ENCODE results near the gene GDPD4.

DNA sequence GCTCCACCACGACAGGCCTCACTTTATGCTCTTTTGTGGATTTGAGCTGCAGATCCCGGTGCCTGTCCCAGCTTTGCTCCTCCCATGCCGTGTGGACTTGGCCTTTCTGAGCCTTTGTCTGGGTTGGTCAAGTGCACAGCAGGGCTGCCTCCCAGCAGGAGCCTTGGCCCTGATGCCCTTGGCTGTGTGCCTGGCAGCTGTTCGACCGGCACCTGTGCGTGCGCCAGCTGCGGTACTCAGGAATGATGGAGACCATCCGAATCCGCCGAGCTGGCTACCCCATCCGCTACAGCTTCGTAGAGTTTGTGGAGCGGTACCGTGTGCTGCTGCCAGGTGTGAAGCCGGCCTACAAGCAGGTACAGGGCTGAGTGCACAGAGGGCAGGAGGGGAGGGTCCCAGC is 126.9 kb downstream of the GDPD4 start:
- TF ChIP-seq, protein P1, sequence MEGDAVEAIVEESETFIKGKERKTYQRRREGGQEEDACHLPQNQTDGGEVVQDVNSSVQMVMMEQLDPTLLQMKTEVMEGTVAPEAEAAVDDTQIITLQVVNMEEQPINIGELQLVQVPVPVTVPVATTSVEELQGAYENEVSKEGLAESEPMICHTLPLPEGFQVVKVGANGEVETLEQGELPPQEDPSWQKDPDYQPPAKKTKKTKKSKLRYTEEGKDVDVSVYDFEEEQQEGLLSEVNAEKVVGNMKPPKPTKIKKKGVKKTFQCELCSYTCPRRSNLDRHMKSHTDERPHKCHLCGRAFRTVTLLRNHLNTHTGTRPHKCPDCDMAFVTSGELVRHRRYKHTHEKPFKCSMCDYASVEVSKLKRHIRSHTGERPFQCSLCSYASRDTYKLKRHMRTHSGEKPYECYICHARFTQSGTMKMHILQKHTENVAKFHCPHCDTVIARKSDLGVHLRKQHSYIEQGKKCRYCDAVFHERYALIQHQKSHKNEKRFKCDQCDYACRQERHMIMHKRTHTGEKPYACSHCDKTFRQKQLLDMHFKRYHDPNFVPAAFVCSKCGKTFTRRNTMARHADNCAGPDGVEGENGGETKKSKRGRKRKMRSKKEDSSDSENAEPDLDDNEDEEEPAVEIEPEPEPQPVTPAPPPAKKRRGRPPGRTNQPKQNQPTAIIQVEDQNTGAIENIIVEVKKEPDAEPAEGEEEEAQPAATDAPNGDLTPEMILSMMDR (IDR thresholded peaks at IDR 0.05) = no peak
- no peak for TF ChIP-seq POLR2A (IDR thresholded peaks at IDR 0.05)

All from uterus (tissue), 2 donors.